ENCODE results near the gene P2RX1.

P2RX1 gene

DNA sequence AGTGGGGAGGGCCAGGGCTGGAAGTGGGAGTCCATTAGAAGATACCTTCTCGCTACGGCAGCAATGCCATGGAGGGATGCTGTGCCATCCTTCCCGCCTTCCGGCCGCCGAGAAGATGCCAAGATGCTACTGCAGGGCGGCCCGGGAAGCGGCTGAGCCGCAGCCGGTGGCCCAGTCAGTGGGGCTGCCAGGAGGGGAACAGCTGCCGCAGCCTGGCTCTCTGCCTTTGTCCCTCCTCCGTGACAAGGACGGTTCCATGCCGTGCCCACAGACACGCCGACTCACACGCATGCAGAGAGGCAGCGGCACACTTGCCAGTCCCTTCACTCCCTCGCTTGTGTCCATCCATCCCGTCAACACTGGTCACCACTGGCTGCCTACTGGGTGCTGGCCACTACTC is 50.0 kb downstream of the P2RX1 start:
- no peak for DNase-seq
- Histone ChIP-seq H3K4me2 (ENCODE audit: low read depth, low read length) (no peak overlapping the region), H3K27ac (ENCODE audit: low read length) (no peak overlapping the region), H3K79me2 (ENCODE audit: low read length) (no peaks in the 10 kb centered on the region), H3K36me3 (replicated peaks; ENCODE audit: insufficient read depth, low read length) (no peaks in the 10 kb centered on the region), H4K20me1 (ENCODE audit: insufficient read depth, low read length) (no peaks in the 10 kb centered on the region), H3K4me3 (ENCODE audit: low read length) (no peak overlapping the region), H2AFZ (ENCODE audit: low read length) (no peak overlapping the region), H3K9ac (ENCODE audit: low read length) (no peak overlapping the region), H3F3A (ENCODE audit: insufficient read depth, low read length) (0 out of 2 replicates have a peak, but pooled peaks cover 4% of the 10 kb centered on the region), H3K9me3 (replicated peaks; ENCODE audit: insufficient read depth, low read length) (no peaks in the 10 kb centered on the region), H3K4me1 (ENCODE audit: low read length) (peaks cover 5% of the 10 kb centered on the region; the same call in 1 of the 2 replicates), H3K9me2 (replicated peaks; ENCODE audit: insufficient read depth, low read length) (no peaks in the 10 kb centered on the region), H3K27me3 (replicated peaks; ENCODE audit: insufficient read depth, low read length) (no peaks in the 10 kb centered on the region)
- TF ChIP-seq CTCF (IDR thresholded peaks at IDR 0.05; ENCODE audit: low read length) (no peak), EZH2 (optimal IDR thresholded peaks at IDR 0.05; ENCODE audit: low read depth, low read length) (no peak), EZH2phosphoT487 (IDR thresholded peaks at IDR 0.05; ENCODE audit: low read length) (no peak)

- no peak for DNase-seq
- Histone ChIP-seq H3K79me2 (ENCODE audit: low read length) (no peaks in the 10 kb centered on the region), H3K4me1 (ENCODE audit: low read length) (no peaks in the 10 kb centered on the region), H3K4me3 (ENCODE audit: low read length) (no peak overlapping the region), H3K4me2 (ENCODE audit: low read depth, low read length) (no peak overlapping the region), H3K27ac (ENCODE audit: low read length) (no peak overlapping the region), H4K20me1 (ENCODE audit: insufficient read depth, low read length) (no peaks in the 10 kb centered on the region), H2AFZ (ENCODE audit: low read length) (no peak overlapping the region), H3K9me2 (replicated peaks; ENCODE audit: insufficient read depth, low read length) (no peaks in the 10 kb centered on the region), H3K9ac (ENCODE audit: low read length) (no peak overlapping the region), H3K27me3 (replicated peaks; ENCODE audit: insufficient read depth, low read length) (no peaks in the 10 kb centered on the region), H3K9me3 (replicated peaks; ENCODE audit: insufficient read depth, low read length) (no peaks in the 10 kb centered on the region), H3K36me3 (replicated peaks; ENCODE audit: insufficient read depth, low read length) (no peaks in the 10 kb centered on the region), H3F3A (ENCODE audit: insufficient read depth, low read length) (no peaks in the 10 kb centered on the region)
- TF ChIP-seq EZH2phosphoT487 (IDR thresholded peaks at IDR 0.05; ENCODE audit: low read length) (no peak), EZH2 (optimal IDR thresholded peaks at IDR 0.05; ENCODE audit: low read depth, low read length) (no peak), CTCF (IDR thresholded peaks at IDR 0.05; ENCODE audit: low read length) (no peak)
These were observed 51.1 kb downstream of the P2RX1 start for GRCh38 chr17:3865176-3865575.

DNA sequence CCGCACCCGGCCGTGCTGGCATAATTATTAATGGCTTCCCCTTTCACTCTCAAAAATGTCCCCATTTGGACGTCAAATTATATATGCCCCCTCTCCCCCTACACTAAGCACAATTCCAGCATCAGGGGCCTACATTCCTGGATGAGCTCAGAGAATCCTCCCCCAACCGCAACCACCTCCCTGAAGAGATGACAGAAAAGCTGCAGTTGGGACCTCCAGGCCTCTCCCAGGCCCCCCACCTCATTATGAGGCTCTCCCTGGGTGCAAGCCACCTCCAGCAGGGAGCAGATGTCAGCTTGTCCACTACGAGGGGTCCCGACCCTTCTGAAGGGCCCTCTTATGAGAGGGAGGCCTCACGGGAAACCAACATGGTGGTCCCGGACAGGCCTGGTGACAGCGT is 51.7 kb downstream of the P2RX1 start:
- no peaks in the 10 kb centered on the region for H3K36me3 ChIP-seq (replicated peaks; ENCODE audit: insufficient read depth, low read length)
- no peak overlapping the region for H3K4me2 ChIP-seq (ENCODE audit: low read depth, low read length)
- H3K79me2 ChIP-seq (ENCODE audit: low read length), result no peaks in the 10 kb centered on the region
- TF ChIP-seq CTCF (IDR thresholded peaks at IDR 0.05; ENCODE audit: low read length) (no peak), EZH2 (optimal IDR thresholded peaks at IDR 0.05; ENCODE audit: low read depth, low read length) (no peak), EZH2phosphoT487 (IDR thresholded peaks at IDR 0.05; ENCODE audit: low read length) (no peak)
- H2AFZ ChIP-seq (ENCODE audit: low read length), result no peak overlapping the region
- H3K9me3 ChIP-seq (replicated peaks; ENCODE audit: insufficient read depth, low read length), result no peaks in the 10 kb centered on the region
- no peaks in the 10 kb centered on the region for H3K9me2 ChIP-seq (replicated peaks; ENCODE audit: insufficient read depth, low read length)
- H4K20me1 ChIP-seq (ENCODE audit: insufficient read depth, low read length), result no peaks in the 10 kb centered on the region
- DNase-seq, result no peak
- H3K4me1 ChIP-seq (ENCODE audit: low read length), result no peaks in the 10 kb centered on the region
- no peaks in the 10 kb centered on the region for H3F3A ChIP-seq (ENCODE audit: insufficient read depth, low read length)
- H3K27me3 ChIP-seq (replicated peaks; ENCODE audit: insufficient read depth, low read length), result no peaks in the 10 kb centered on the region
- H3K27ac ChIP-seq (ENCODE audit: low read length), result no peak overlapping the region
- H3K9ac ChIP-seq (ENCODE audit: low read length), result no peak overlapping the region
- no peak overlapping the region for H3K4me3 ChIP-seq (ENCODE audit: low read length)

Data from MM.1S (cell line).